Endothelial cell of umbilical vein (primary cell): ENCODE data around the gene LYVE1. TPM values are rescaled to one million over a fixed set of nuclear protein-coding genes. Genes with fewer than 3 reads are reported as not detected.

ENCODE experiments used
- BruUV-seq: library from RNA; stranded (reverse); fragments of 400-500 nt; replicated peaks from 2 replicates; lab custom pipeline; 2021; lab: Mats Ljungman, UMichigan
- CTCF ChIA-PET: fragments of 300-600, 350-600 bp; sonication (Branson Sonifier 250); formaldehyde crosslinking; loops from one replicate; lab custom pipeline; 2021; ENCODE audit warnings: antibody characterized with exemption, inconsistent platforms; lab: Charles Lee
- POLR2A ChIA-PET: fragments of 300-600, 350-600 bp; sonication (Branson Sonifier 250); formaldehyde crosslinking; loops from one replicate; lab custom pipeline; 2021; ENCODE audit warnings: antibody characterized with exemption, inconsistent platforms; lab: Charles Lee
- DNase-seq: peaks from one replicate; pipeline ENCODE4 v3.0.0-alpha.2; 2011; ENCODE audit warnings: low read depth, low spot score
- FAIRE-seq: peaks from 2 replicates; lab custom pipeline; 2011; peaks lifted over from hg19 to GRCh38; lab: Jason Lieb, UNC
- H2AFZ ChIP-seq: 2 replicates; pipeline ENCODE4 v1.6.0; 2012; ENCODE audit warnings: low read depth, low read length, control low read depth, inconsistent platforms
- H3K27ac ChIP-seq: 2 replicates; pipeline ENCODE4 v1.5.1; 2011; ENCODE audit warnings: low read depth, mild to moderate bottlenecking, control low read depth, low read length, moderate library complexity; ENCODE audit not compliant: insufficient read depth
- H3K27me3 ChIP-seq, 2 experiments: 2 replicates each; pipeline versions ENCODE4 v1.6.0 to v1.6.1; 2011; ENCODE audit warnings: low read length in 2 of 2, mixed read lengths in 1 of 2; ENCODE audit not compliant: control insufficient read depth in 2 of 2, insufficient read depth in 2 of 2
- H3K36me3 ChIP-seq, 2 experiments: 2 replicates in 1 of 2; 3 replicates in 1 of 2; pipeline ENCODE4 v1.5.1; 2011; ENCODE audit warnings: low read length in 2 of 2, mild to moderate bottlenecking in 1 of 2, moderate library complexity in 1 of 2; ENCODE audit not compliant: control insufficient read depth in 2 of 2, insufficient read depth in 2 of 2; ENCODE audit errors: extremely low read depth in 1 of 2
- H3K4me1 ChIP-seq: 3 replicates; pipeline ENCODE4 v1.5.1; 2011; ENCODE audit warnings: mild to moderate bottlenecking, low read length; ENCODE audit not compliant: control insufficient read depth, insufficient read depth; ENCODE audit errors: extremely low read depth
- H3K4me2 ChIP-seq: 2 replicates; pipeline ENCODE4 v1.6.1; 2011; ENCODE audit warnings: low read length, control low read depth, mixed read lengths; ENCODE audit not compliant: insufficient read depth
- H3K4me3 ChIP-seq, 3 experiments: fragments of 200-600 bp in 1 of 3; sonication (generic), shearing (Covaris generic) in 1 of 3; replicated peaks in 1 of 3; 2 replicates each; pipeline ENCODE4 v1.5.1; 2011 to 2016; ENCODE audit warnings: control low read depth in 3 of 3, low read length in 3 of 3, mild to moderate bottlenecking in 2 of 3, inconsistent platforms in 1 of 3, low read depth in 1 of 3, moderate library complexity in 1 of 3; ENCODE audit not compliant: insufficient read depth in 1 of 3
- H3K79me2 ChIP-seq: 2 replicates; pipeline ENCODE4 v1.6.0; 2012; ENCODE audit warnings: low read length, inconsistent platforms; ENCODE audit not compliant: control insufficient read depth, insufficient read depth
- H3K9ac ChIP-seq: replicated peaks from 2 replicates; pipeline ENCODE3; 2011; ENCODE audit warnings: low read length, control low read depth; ENCODE audit not compliant: insufficient read depth; ENCODE audit errors: extremely low read depth
- H3K9me1 ChIP-seq: replicated peaks from 3 replicates; pipeline ENCODE4 v1.6.0; 2011; ENCODE audit warnings: mild to moderate bottlenecking, low read length; ENCODE audit not compliant: control insufficient read depth, insufficient read depth; ENCODE audit errors: extremely low read depth
- H3K9me3 ChIP-seq: replicated peaks from 2 replicates; pipeline ENCODE4 v1.5.1; 2012; ENCODE audit warnings: low read length, inconsistent platforms; ENCODE audit not compliant: control insufficient read depth, insufficient read depth
- H4K20me1 ChIP-seq: replicated peaks from 2 replicates; pipeline ENCODE3; 2011; ENCODE audit warnings: mild to moderate bottlenecking, low read length; ENCODE audit not compliant: control insufficient read depth, insufficient read depth; ENCODE audit errors: extremely low read depth
- CTCF ChIP-seq, 2 donors: IDR thresholded peaks; 1 replicate in 1 of 2; 2 replicates in 1 of 2; pipeline ENCODE4 v1.5.1; 2011; ENCODE audit warnings: low read length in 2 of 2, mild to moderate bottlenecking in 2 of 2, moderate library complexity in 2 of 2, control low read depth in 1 of 2, inconsistent platforms in 1 of 2, low read depth in 1 of 2; ENCODE audit not compliant: insufficient read depth in 1 of 2; ENCODE audit errors: extremely low read depth in 1 of 2
- FOS ChIP-seq: IDR thresholded peaks from 2 replicates; pipeline ENCODE4 v1.6.1; 2011; ENCODE audit warnings: mild to moderate bottlenecking, low read length, moderate library complexity, borderline replicate concordance; ENCODE audit not compliant: insufficient read depth
- GATA2 ChIP-seq: IDR thresholded peaks from 2 replicates; pipeline ENCODE4 v1.7.0; 2011; ENCODE audit warnings: low read depth, mild to moderate bottlenecking, moderate library complexity, mixed read lengths, low read length; ENCODE audit not compliant: insufficient read length, insufficient read depth
- JUN ChIP-seq: IDR thresholded peaks from 2 replicates; pipeline ENCODE4 v1.6.1; 2011; ENCODE audit warnings: borderline replicate concordance, low read depth; ENCODE audit not compliant: insufficient read length, insufficient read depth
- MAX ChIP-seq: IDR thresholded peaks from 2 replicates; pipeline ENCODE4 v1.6.1; 2011; ENCODE audit not compliant: insufficient read depth, insufficient read length
- POLR2AphosphoS5 ChIP-seq: IDR thresholded peaks from 2 replicates; pipeline ENCODE4 v1.6.1; 2012; ENCODE audit warnings: low read depth, mild to moderate bottlenecking, control low read depth, low read length, moderate library complexity; ENCODE audit not compliant: insufficient read depth
- dilution Hi-C: fragments of 300-500 bp; cut with MboI; formaldehyde crosslinking; loops from one replicate; pipeline ENCODE4 v1.15.0; 2019; ENCODE audit warnings: low sequenced_read_pairs; ENCODE audit not compliant: extremely low pct_ligation_motif_present
- intact Hi-C: fragments of 100-400 bp; cut with micrococcal nuclease; formaldehyde crosslinking; loops from one replicate; pipeline ENCODE4 v1.10.0; 2022
- polyA plus RNA-seq, 4 experiments: library from polyadenylated mRNA; depleted of rRNA in 3 of 4; stranded (reverse) in 3 of 4; unstranded in 1 of 4; fragments of >200 nt; gene quantifications; 2 replicates each; pipeline versions ENCODE4 v1.2.1 to v1.2.3, GENCODE V29; 2011 to 2012; ENCODE audit warnings: missing spikeins in 1 of 4
- total RNA-seq: library from RNA; stranded (reverse); gene quantifications from 2 replicates; pipeline ENCODE4 v1.2.3, GENCODE V29; 2021

The LYVE1 gene
- total and polyA plus RNA-seq, 2 donors (not counting 3 experiments of a cell fraction or from before 2014, with no cell fraction given): 4.6 to 7.6 TPM

- no TSS peak for BruUV-seq
- intact Hi-C loops: loop anchor here (2.0 kb wide), 1 partner anchor 109 kb away; no protein-coding TSS in a partner anchor
- Histone ChIP-seq H3K4me3 (no peak overlapping the region), H3K9me3 (no peaks in the 10 kb centered on the region), H3K36me3 (no peaks in the 10 kb centered on the region), H2AFZ (no peak overlapping the region), H3K27me3 (no peaks in the 10 kb centered on the region), H3K4me2 (no peak overlapping the region), H3K79me2 (no peaks in the 10 kb centered on the region), H3K9me1 (no peaks in the 10 kb centered on the region), H3K9ac (no peak overlapping the region), H3K27ac (no peak overlapping the region), H3K4me1 (peaks cover 7% of the 10 kb centered on the region), H4K20me1 (no peaks in the 10 kb centered on the region)
- POLR2A ChIA-PET: interaction anchor here (1.0 kb wide), 1 partner anchor 25 kb away, joined by 4 read pairs; the partner anchor contains the start of gene RNF141
- FAIRE-seq (no peak), DNase-seq (no peak)
- TF ChIP-seq MAX (no peak), GATA2 (no peak), JUN (no peak), CTCF (IDR thresholded peaks at IDR 0.05; ENCODE audit: extremely low read depth in 1 of 2, insufficient read depth in 1 of 2, low read depth in 1 of 2, low read length in 2 of 2) (no peak), POLR2AphosphoS5 (no peak), FOS (no peak)
- CTCF ChIA-PET: interaction anchor here (0.9 to 3.7 kb wide), 11 partner anchors 10 to 226 kb away, joined by 3 to 45 read pairs (median 7); partner anchors contain the start of gene RNF141
- dilution Hi-C loops: no loop called here
Measured at GRCh38 chr11:10515418-10515817, 53.0 kb downstream of the LYVE1 start.
